ENCODE results near the gene BRSK2. TPM values are rescaled to one million over a fixed set of nuclear protein-coding genes. Genes with fewer than 3 reads are reported as not detected.
"Not testable (repeated sequence)": the region's sequence is repeated elsewhere in the genome, so short reads cannot be mapped to it uniquely, and the experiment has no call there.

Gene BRSK2
- polyA plus RNA-seq, 2 donors, result 0.90 to 1.1 TPM

GRCh38 chr11:1510351-1510750 lies 120.6 kb downstream of the BRSK2 start:
- H3K36me3 ChIP-seq (ENCODE audit: control insufficient read depth in 2 of 2, insufficient read depth in 2 of 2, low read length in 1 of 2), result peaks cover 2 to 12% of the 10 kb centered on the region in 2 donors
- not testable (repeated sequence) for H3K4me3 ChIP-seq (ENCODE audit: low read depth in 1 of 2, low read length in 2 of 2); H3K27me3 ChIP-seq (ENCODE audit: control insufficient read depth in 1 of 2, insufficient read depth in 2 of 2, low read length in 2 of 2); H3K27ac ChIP-seq (ENCODE audit: low read depth in 2 of 2, low read length in 1 of 2); H3K9me3 ChIP-seq (ENCODE audit: control insufficient read depth in 2 of 2, insufficient read depth in 1 of 2, low read depth in 1 of 2, low read length in 1 of 2)
- H3K4me1 ChIP-seq (ENCODE audit: control insufficient read depth in 2 of 2, insufficient read depth in 2 of 2, low read length in 1 of 2), result peaks cover 5 to 10% of the 10 kb centered on the region in 2 donors
- WGBS, 2 donors, result 76 to 78% methylated on average over 7 to 14 of the region's 18 CpGs

- Histone ChIP-seq H3K4me1 (ENCODE audit: control insufficient read depth in 2 of 2, insufficient read depth in 2 of 2, low read length in 1 of 2) (peaks cover 5 to 15% of the 10 kb centered on the region in 2 donors), H3K27ac (ENCODE audit: low read depth in 2 of 2, low read length in 1 of 2) (no peak overlapping the region), H3K27me3 (ENCODE audit: control insufficient read depth in 1 of 2, insufficient read depth in 2 of 2, low read length in 2 of 2) (no peaks in the 10 kb centered on the region), H3K36me3 (ENCODE audit: control insufficient read depth in 2 of 2, insufficient read depth in 2 of 2, low read length in 1 of 2) (peaks cover 2 to 12% of the 10 kb centered on the region in 2 donors), H3K9me3 (ENCODE audit: control insufficient read depth in 2 of 2, insufficient read depth in 1 of 2, low read depth in 1 of 2, low read length in 1 of 2) (no peaks in the 10 kb centered on the region), H3K4me3 (ENCODE audit: low read depth in 1 of 2, low read length in 2 of 2) (no peak overlapping the region)
- 80 to 84% methylated on average over 11 of the region's 11 CpGs for WGBS, 2 donors
Observed at GRCh38 chr11:1510928-1511327, 121.2 kb downstream of the BRSK2 start.

GRCh38 chr11:1511937-1512496 lies 122.3 kb downstream of the BRSK2 start:
- Histone ChIP-seq H3K36me3 (ENCODE audit: control insufficient read depth in 2 of 2, insufficient read depth in 2 of 2, low read length in 1 of 2) (peaks cover 2 to 12% of the 10 kb centered on the region in 2 donors), H3K4me3 (ENCODE audit: low read depth in 1 of 2, low read length in 2 of 2) (no peak overlapping the region), H3K27ac (ENCODE audit: low read depth in 2 of 2, low read length in 1 of 2) (no peak overlapping the region), H3K27me3 (ENCODE audit: control insufficient read depth in 1 of 2, insufficient read depth in 2 of 2, low read length in 2 of 2) (no peaks in the 10 kb centered on the region), H3K9me3 (ENCODE audit: control insufficient read depth in 2 of 2, insufficient read depth in 1 of 2, low read depth in 1 of 2, low read length in 1 of 2) (no peaks in the 10 kb centered on the region), H3K4me1 (ENCODE audit: control insufficient read depth in 2 of 2, insufficient read depth in 2 of 2, low read length in 1 of 2) (peaks cover 5 to 16% of the 10 kb centered on the region in 2 donors)
- 81 to 84% methylated on average over 12 of the region's 12 CpGs for WGBS, 2 donors

Other genes starting within 250 kb of the BRSK2 start
- under 1 TPM; 0.01 to 0.08 TPM for gene MUC5AC, start 232.0 kb upstream of the BRSK2 start, polyA plus RNA-seq
- gene MUC5B, start 166.9 kb upstream of the BRSK2 start, polyA plus RNA-seq, result under 1 TPM; 0.18 to 0.56 TPM
- 10 to 100 TPM; 44.4 to 68.0 TPM for gene TOLLIP, start 80.3 kb upstream of the BRSK2 start, polyA plus RNA-seq
- gene MOB2, start 96.8 kb downstream of the BRSK2 start, polyA plus RNA-seq, result 10 to 100 TPM; 33.2 to 43.8 TPM
- under 1 TPM; 0.69 to 0.84 TPM for gene DUSP8, start 182.3 kb downstream of the BRSK2 start, polyA plus RNA-seq
- gene KRTAP5-1, start 195.3 kb downstream of the BRSK2 start, polyA plus RNA-seq, result not detected
- gene KRTAP5-2, start 208.4 kb downstream of the BRSK2 start, polyA plus RNA-seq, result not detected
- gene KRTAP5-3, start 218.5 kb downstream of the BRSK2 start, polyA plus RNA-seq, result not detected
- gene KRTAP5-4, start 232.2 kb downstream of the BRSK2 start, polyA plus RNA-seq, result not detected
- not detected for gene KRTAP5-5, start 239.8 kb downstream of the BRSK2 start, polyA plus RNA-seq

Data from esophagus (tissue), 2 donors.